Jurkat, Clone E6-1 (cell line): ENCODE results near the gene MCAT. TPM values are rescaled to one million over a fixed set of nuclear protein-coding genes. Genes with fewer than 3 reads are reported as not detected.

Experiments
- DNase-seq: peaks from one replicate; pipeline ENCODE4 v3.0.0-alpha.2; 2011; ENCODE audit warnings: low read depth, low spot score
- H3K4me3 ChIP-seq: 2 replicates; pipeline ENCODE4 v1.5.1; 2011; ENCODE audit warnings: mild to moderate bottlenecking, low read length, control low read depth, moderate library complexity
- polyA plus RNA-seq: library from polyadenylated mRNA; unstranded; fragments of >200 nt; gene quantifications from one replicate; pipeline ENCODE4 v1.2.1, GENCODE V29; 2012; ENCODE audit warnings: missing spikeins; ENCODE audit not compliant: insufficient read length, insufficient read depth

The MCAT gene
- 26.8 TPM for polyA plus RNA-seq

- peak; percentile 63 for DNase-seq
- H3K4me3 ChIP-seq = peak within 1 kb of the TSS; percentile 84
These were observed at the start of gene MCAT for GRCh38 chr22:43142880-43143562. Gene MCAT, minus strand, starts transcription at chr22:43143398. Its CDS starts 50 bp downstream, at chr22:43143348.

GRCh38 chr22:43191831-43192230 is 48.6 kb upstream of the MCAT start:
- no peak overlapping the region for H3K4me3 ChIP-seq
- DNase-seq = no peak

GRCh38 chr22:43188829-43189545 is 45.8 kb upstream of the MCAT start:
- DNase-seq = no peak
- H3K4me3 ChIP-seq = no peak overlapping the region

- peak; percentile 94 for DNase-seq
These were observed 44.2 kb upstream of the MCAT start for GRCh38 chr22:43187171-43188099.

GRCh38 chr22:43186272-43187170 is 43.3 kb upstream of the MCAT start, which contains the start of gene TTLL12:
Gene TTLL12, minus strand, starts transcription at chr22:43187134. Its CDS starts 65 bp downstream, at chr22:43187069.
- peak within 1 kb of the TSS; percentile 87 for H3K4me3 ChIP-seq
- DNase-seq = no peak

More at GRCh38 chr22:43187171-43188099, 44.2 kb upstream of the MCAT start:
- H3K4me3 ChIP-seq = peak overlapping the region; percentile 75

GRCh38 chr22:43185860-43186261 is 42.7 kb upstream of the MCAT start:
- H3K4me3 ChIP-seq = peak overlapping the region; percentile 87
- no peak for DNase-seq

- no peak for DNase-seq
- no peak overlapping the region for H3K4me3 ChIP-seq
These were observed 40.5 kb upstream of the MCAT start for GRCh38 chr22:43183496-43184277.

- H3K4me3 ChIP-seq = no peak overlapping the region
- no peak for DNase-seq
These were observed 39.5 kb upstream of the MCAT start for GRCh38 chr22:43182726-43183125.

- DNase-seq = no peak
These were observed 38.9 kb upstream of the MCAT start for GRCh38 chr22:43182118-43182517.

GRCh38 chr22:43181321-43182076 is 38.3 kb upstream of the MCAT start:
- H3K4me3 ChIP-seq = no peak overlapping the region
- DNase-seq = no peak

More at GRCh38 chr22:43182118-43182517, 38.9 kb upstream of the MCAT start:
- H3K4me3 ChIP-seq = no peak overlapping the region

GRCh38 chr22:43180670-43181069 is 37.5 kb upstream of the MCAT start:
- no peak overlapping the region for H3K4me3 ChIP-seq
- no peak for DNase-seq

- no peak for DNase-seq
- H3K4me3 ChIP-seq = no peak overlapping the region
These were observed 36.7 kb upstream of the MCAT start for GRCh38 chr22:43179911-43180195.

GRCh38 chr22:43179146-43179910 is 36.1 kb upstream of the MCAT start:
- no peak overlapping the region for H3K4me3 ChIP-seq
- no peak for DNase-seq

- no peak overlapping the region for H3K4me3 ChIP-seq
- no peak for DNase-seq
These were observed 34.3 kb upstream of the MCAT start for GRCh38 chr22:43177479-43177878.

- no peak overlapping the region for H3K4me3 ChIP-seq
- DNase-seq = no peak
These were observed 32.9 kb upstream of the MCAT start for GRCh38 chr22:43176090-43176489.

- DNase-seq = no peak
- H3K4me3 ChIP-seq = no peak overlapping the region
These were observed 31.8 kb upstream of the MCAT start for GRCh38 chr22:43174941-43175531.
